ES-I3 (cell line): ENCODE results near the gene MFSD11.
"Not testable (repeated sequence)": the region's sequence is repeated elsewhere in the genome, so short reads cannot be mapped to it uniquely, and the experiment has no call there.

ENCODE experiments used
- H3K36me3 ChIP-seq: 2 replicates; pipeline ENCODE4 v1.6.1; 2013; ENCODE audit warnings: mild to moderate bottlenecking, low read length, control low read depth, moderate library complexity; ENCODE audit not compliant: insufficient read depth
- H3K4me1 ChIP-seq: 2 replicates; pipeline ENCODE4 v1.6.1; 2013; ENCODE audit warnings: mild to moderate bottlenecking, control low read depth, low read length; ENCODE audit not compliant: insufficient read depth
- H3K9ac ChIP-seq: 2 replicates; pipeline ENCODE4 v1.6.1; 2013; ENCODE audit warnings: low read depth, mild to moderate bottlenecking, low read length, moderate library complexity
- H3K9me3 ChIP-seq: 2 replicates; pipeline ENCODE4 v1.6.1; 2013; ENCODE audit warnings: mild to moderate bottlenecking, low read length, moderate library complexity; ENCODE audit not compliant: control insufficient read depth, insufficient read depth

The MFSD11 gene

GRCh38 chr17:76772842-76773525 lies 35.1 kb downstream of the MFSD11 start:
- no peaks in the 10 kb centered on the region; the same call in 1 of the 2 replicates for H3K4me1 ChIP-seq
- no peaks in the 10 kb centered on the region for H3K9me3 ChIP-seq
- H3K36me3 ChIP-seq: peaks cover 11% of the 10 kb centered on the region; the same call in 1 of the 2 replicates
- no peak overlapping the region for H3K9ac ChIP-seq

DNA sequence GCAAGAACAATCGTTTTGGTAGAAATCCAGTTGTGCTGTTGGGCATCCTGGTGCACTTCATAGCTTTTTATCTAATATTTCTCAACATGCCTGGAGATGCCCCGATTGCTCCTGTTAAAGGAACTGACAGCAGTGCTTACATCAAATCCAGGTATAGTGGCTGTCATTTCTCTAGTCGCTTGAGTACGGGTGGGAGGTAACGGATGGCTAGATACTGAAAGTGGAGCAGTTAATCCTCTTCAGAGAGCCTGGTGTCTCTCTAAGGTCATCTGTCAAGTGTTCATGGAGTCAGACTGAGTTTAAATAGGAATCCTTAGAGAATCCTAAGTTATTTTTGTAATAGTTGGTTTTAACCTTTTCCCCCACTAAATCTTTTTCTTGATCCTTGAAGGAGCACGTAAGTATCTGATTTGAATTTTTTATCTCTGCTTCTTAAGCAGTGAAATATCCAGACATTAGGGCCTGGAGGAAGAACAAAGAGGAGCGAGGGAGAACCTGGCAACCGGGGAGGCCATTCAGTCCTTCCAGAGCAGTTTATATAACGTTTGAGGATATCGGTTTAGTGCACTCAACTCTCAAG lies 37.2 kb downstream of the MFSD11 start:
- no peaks in the 10 kb centered on the region; the same call in 1 of the 2 replicates for H3K4me1 ChIP-seq
- H3K9me3 ChIP-seq: no peaks in the 10 kb centered on the region
- no peak overlapping the region for H3K9ac ChIP-seq
- H3K36me3 ChIP-seq: peaks cover 6% of the 10 kb centered on the region; the same call in 1 of the 2 replicates

GRCh38 chr17:76781056-76781982 lies 43.4 kb downstream of the MFSD11 start:
- Histone ChIP-seq H3K9me3 (no peaks in the 10 kb centered on the region), H3K36me3 (no peaks in the 10 kb centered on the region), H3K9ac (no peak overlapping the region), H3K4me1 (no peaks in the 10 kb centered on the region)

- Histone ChIP-seq H3K9me3 (no peaks in the 10 kb centered on the region), H3K36me3 (no peaks in the 10 kb centered on the region), H3K9ac (no peak overlapping the region), H3K4me1 (peaks cover 3% of the 10 kb centered on the region; the same call in 1 of the 2 replicates)
Measured at GRCh38 chr17:76783146-76783545, 45.2 kb downstream of the MFSD11 start.

GRCh38 chr17:76784926-76785325 lies 47.0 kb downstream of the MFSD11 start:
- H3K4me1 ChIP-seq: peaks cover 3% of the 10 kb centered on the region; the same call in 1 of the 2 replicates

GRCh38 chr17:76787866-76788265 lies 49.9 kb downstream of the MFSD11 start:
- not testable (repeated sequence) for H3K36me3 ChIP-seq
- H3K4me1 ChIP-seq: peaks cover 18% of the 10 kb centered on the region

More at GRCh38 chr17:76784926-76785325, 47.0 kb downstream of the MFSD11 start:
- Histone ChIP-seq H3K9me3 (no peaks in the 10 kb centered on the region), H3K9ac (no peak overlapping the region), H3K36me3 (no peaks in the 10 kb centered on the region; the same call in 1 of the 2 replicates)

DNA sequence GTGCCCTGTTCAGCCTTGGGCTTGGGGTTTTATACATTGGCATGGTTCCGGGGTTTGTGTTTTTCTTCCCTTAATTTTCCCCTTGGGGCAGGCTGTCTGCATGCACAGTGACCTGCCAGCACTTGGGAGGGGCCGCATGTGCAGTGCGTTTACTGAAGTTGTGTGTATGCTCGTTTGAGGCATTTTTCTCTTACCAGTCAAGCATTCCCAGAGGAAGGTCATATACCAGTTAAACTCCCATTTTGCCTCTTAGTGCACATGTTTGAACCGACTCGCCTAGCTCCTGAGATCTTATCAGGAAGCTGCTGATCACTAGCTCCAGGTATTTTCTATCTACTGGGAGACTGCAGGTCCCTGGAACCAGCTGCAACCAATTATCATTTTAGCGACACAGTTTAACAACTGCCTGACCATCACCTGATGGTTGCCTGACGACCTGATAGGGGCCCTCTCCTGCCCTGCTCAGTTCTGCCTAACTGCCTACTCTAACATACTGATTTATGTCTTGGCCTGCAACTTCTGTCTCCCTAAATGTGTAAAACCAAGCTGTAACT lies 51.4 kb downstream of the MFSD11 start:
- Histone ChIP-seq H3K9me3 (no peaks in the 10 kb centered on the region), H3K9ac (no peak overlapping the region), H3K4me1 (peaks cover 18% of the 10 kb centered on the region)

More at GRCh38 chr17:76787866-76788265, 49.9 kb downstream of the MFSD11 start:
- H3K9ac ChIP-seq, H3K9me3 ChIP-seq: not testable (repeated sequence)

GRCh38 chr17:76791053-76791980 lies 53.4 kb downstream of the MFSD11 start:
- no peak overlapping the region for H3K9ac ChIP-seq
- peaks cover 18% of the 10 kb centered on the region for H3K4me1 ChIP-seq
- no peaks in the 10 kb centered on the region; the same call in 1 of the 2 replicates for H3K36me3 ChIP-seq
- no peaks in the 10 kb centered on the region for H3K9me3 ChIP-seq

More for the DNA sequence above, 51.4 kb downstream of the MFSD11 start:
- no peaks in the 10 kb centered on the region; the same call in 1 of the 2 replicates for H3K36me3 ChIP-seq

DNA sequence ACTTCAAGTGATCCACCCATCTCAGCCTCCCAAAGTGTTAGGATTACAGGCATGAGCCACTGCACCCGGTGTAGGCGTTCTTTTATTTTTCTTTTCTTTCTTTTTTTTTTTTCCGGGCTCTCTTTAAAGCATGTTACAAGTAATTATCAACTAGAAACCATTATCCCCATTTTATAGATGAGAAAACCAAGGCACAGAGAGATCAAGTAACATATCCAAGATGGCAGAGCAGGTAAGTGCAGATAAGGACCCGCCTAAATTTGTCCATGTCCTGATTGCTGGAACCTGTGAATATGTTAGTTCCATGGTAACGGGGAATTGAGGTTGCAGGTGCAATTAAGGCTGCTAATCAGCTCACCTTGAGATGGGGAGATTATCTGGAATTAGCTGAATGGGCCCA lies 54.4 kb downstream of the MFSD11 start:
- Histone ChIP-seq H3K9ac (no peak overlapping the region), H3K36me3 (no peaks in the 10 kb centered on the region; the same call in 1 of the 2 replicates), H3K4me1 (peaks cover 21% of the 10 kb centered on the region), H3K9me3 (no peaks in the 10 kb centered on the region)

- no peak overlapping the region for H3K9ac ChIP-seq
- peaks cover 22% of the 10 kb centered on the region for H3K4me1 ChIP-seq
- no peaks in the 10 kb centered on the region for H3K9me3 ChIP-seq
- H3K36me3 ChIP-seq: no peaks in the 10 kb centered on the region
Measured at GRCh38 chr17:76793775-76794174, 55.9 kb downstream of the MFSD11 start.

GRCh38 chr17:76796081-76796480 lies 58.2 kb downstream of the MFSD11 start:
- no peaks in the 10 kb centered on the region for H3K9me3 ChIP-seq
- no peak overlapping the region for H3K9ac ChIP-seq
- no peaks in the 10 kb centered on the region for H3K36me3 ChIP-seq
- H3K4me1 ChIP-seq: peaks cover 21% of the 10 kb centered on the region

DNA sequence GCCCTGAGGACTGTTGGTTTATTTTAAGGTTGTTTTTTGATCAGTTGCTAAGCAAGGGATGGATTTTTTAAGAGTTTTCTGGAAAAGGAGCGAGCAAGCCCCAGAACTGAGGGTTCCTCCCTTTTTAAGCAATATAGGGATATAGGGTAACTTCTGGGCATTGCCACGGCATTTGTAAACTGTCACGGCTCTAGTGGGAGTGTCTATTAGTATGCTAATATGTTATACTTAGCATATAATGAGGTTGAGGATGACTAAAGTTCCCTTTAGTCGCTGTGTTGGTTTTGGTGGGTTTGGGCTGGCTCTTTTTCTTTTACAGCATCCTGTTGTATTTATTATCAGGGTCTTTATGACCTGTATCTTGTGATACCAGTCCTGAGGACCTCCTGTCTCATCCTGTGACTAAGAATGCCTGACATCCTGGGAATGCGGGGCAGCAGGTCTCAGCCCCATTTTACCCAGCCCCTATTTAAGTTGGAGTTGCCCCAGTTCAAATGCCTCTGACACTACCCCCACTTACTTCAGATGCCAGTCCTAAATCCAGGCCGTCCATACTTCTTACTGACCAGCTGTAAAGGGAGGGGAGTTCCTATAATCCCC lies 59.4 kb downstream of the MFSD11 start:
- no peak overlapping the region for H3K9ac ChIP-seq
- H3K36me3 ChIP-seq: no peaks in the 10 kb centered on the region
- H3K4me1 ChIP-seq: peaks cover 10% of the 10 kb centered on the region
- no peaks in the 10 kb centered on the region for H3K9me3 ChIP-seq

GRCh38 chr17:76801706-76802105 lies 63.8 kb downstream of the MFSD11 start:
- no peaks in the 10 kb centered on the region for H3K36me3 ChIP-seq
- H3K9ac ChIP-seq: no peak overlapping the region
- peaks cover 10% of the 10 kb centered on the region; the same call in 1 of the 2 replicates for H3K4me1 ChIP-seq
- H3K9me3 ChIP-seq: no peaks in the 10 kb centered on the region
